Loucy (cell line): ENCODE data around the gene CAP2.

Experiments
- CTCF ChIP-seq: fragments of 200-600 bp; sonication (generic); conservative IDR thresholded peaks from 2 replicates; pipeline ENCODE4 v1.5.1; 2014; ENCODE audit warnings: mild to moderate bottlenecking, antibody characterized with exemption, low read length
- EZH2phosphoT487 ChIP-seq: fragments of 200-600 bp; IDR thresholded peaks from 2 replicates; pipeline ENCODE4 v1.6.1; 2018; ENCODE audit warnings: antibody characterized with exemption, mild to moderate bottlenecking, moderate library complexity, borderline replicate concordance

- no peak for TF ChIP-seq CTCF
- no peak for TF ChIP-seq EZH2phosphoT487
Observed at GRCh38 chr6:17485181-17485580, 91.8 kb downstream of the CAP2 start.
